Liver (tissue), 9 donors: ENCODE results near the gene AQP12A. TPM values are rescaled to one million over a fixed set of nuclear protein-coding genes. Genes with fewer than 3 reads are reported as not detected.

Source experiments
- DNase-seq: peaks from one replicate; pipeline ENCODE4 v3.0.0-alpha.2; 2017; ENCODE audit warnings: low spot score
- H3K27ac ChIP-seq, 2 donors: one replicate each; pipeline ENCODE4 v1.7.0; 2013; ENCODE audit warnings: inconsistent platforms in 2 of 2, low read length in 2 of 2, control low read depth in 1 of 2, low read depth in 1 of 2, mild to moderate bottlenecking in 1 of 2
- H3K27me3 ChIP-seq, 4 donors: one replicate each; pipeline versions ENCODE4 v1.6.1 to v1.7.0; 2013; ENCODE audit warnings: low read length in 3 of 4, inconsistent platforms in 1 of 4, mild to moderate bottlenecking in 1 of 4, moderate library complexity in 1 of 4; ENCODE audit not compliant: control insufficient read depth in 4 of 4, insufficient read depth in 4 of 4
- H3K36me3 ChIP-seq, 4 donors: one replicate each; pipeline versions ENCODE4 v1.6.1 to v1.7.0; 2013; ENCODE audit warnings: low read length in 3 of 4, mild to moderate bottlenecking in 3 of 4, low read depth in 1 of 4, moderate library complexity in 1 of 4; ENCODE audit not compliant: control insufficient read depth in 4 of 4, insufficient read depth in 3 of 4
- H3K4me1 ChIP-seq, 4 donors: one replicate each; pipeline versions ENCODE4 v1.6.1 to v1.7.0; 2013; ENCODE audit warnings: low read length in 3 of 4, mild to moderate bottlenecking in 3 of 4, moderate library complexity in 1 of 4; ENCODE audit not compliant: control insufficient read depth in 4 of 4, insufficient read depth in 4 of 4
- H3K4me3 ChIP-seq, 3 donors: one replicate each; pipeline versions ENCODE4 v1.6.1 to v1.7.0; 2013; ENCODE audit warnings: low read length in 3 of 3, control low read depth in 1 of 3, low read depth in 1 of 3, mild to moderate bottlenecking in 1 of 3
- H3K9ac ChIP-seq, 2 donors: one replicate each; pipeline ENCODE4 v1.7.0; 2013; ENCODE audit warnings: low read length in 2 of 2, mild to moderate bottlenecking in 2 of 2, moderate library complexity in 2 of 2, control low read depth in 1 of 2, low read depth in 1 of 2
- H3K9me3 ChIP-seq, 4 donors: one replicate each; pipeline versions ENCODE4 v1.6.1 to v1.7.0; 2013; ENCODE audit warnings: low read length in 3 of 4; ENCODE audit not compliant: control insufficient read depth in 4 of 4
- HNF4G ChIP-seq: IDR thresholded peaks from 2 replicates; pipeline ENCODE4 v1.6.1; 2016; ENCODE audit warnings: antibody characterized with exemption
- JUND ChIP-seq, 2 donors: IDR thresholded peaks; 2 replicates each; pipeline ENCODE4 v1.6.1; 2016; ENCODE audit warnings: antibody characterized with exemption in 2 of 2
- NR2F2 ChIP-seq: IDR thresholded peaks from 2 replicates; pipeline ENCODE4 v1.6.1; 2016; ENCODE audit warnings: antibody characterized with exemption
- RXRA ChIP-seq, 2 donors: IDR thresholded peaks; 2 replicates each; pipeline ENCODE4 v1.6.1; 2017 to 2018; ENCODE audit warnings: antibody characterized with exemption in 2 of 2, mild to moderate bottlenecking in 1 of 2
- SP1 ChIP-seq: IDR thresholded peaks from 2 replicates; pipeline ENCODE4 v1.6.1; 2018; ENCODE audit warnings: antibody characterized with exemption, mild to moderate bottlenecking
- WGBS: extraction: QIAGEN DNeasy Blood & Tissue Kit; methylation state at CpG from one replicate; pipeline ENCODE4 v1.1.7; 2013; 5-methylcytosine and 5-hydroxymethylcytosine counted together
- polyA plus RNA-seq, 2 donors: library from polyadenylated mRNA; stranded (reverse) in 1 of 2; unstranded in 1 of 2; fragments of 200-250 nt in 1 of 2; fragments of >200 nt in 1 of 2; fragmentation: Nextera tagmentation in 1 of 2; extraction: Ambion mirVana in 1 of 2; gene quantifications; one replicate each; pipeline versions ENCODE4 v1.2.1 to v1.2.3, GENCODE V29; 2013 to 2015
- total RNA-seq, 2 donors: library from RNA; depleted of rRNA; stranded (reverse); fragments of >200 nt; gene quantifications; one replicate each; pipeline ENCODE4 v1.2.3, GENCODE V29; 2014
- TF ChIP-seq, protein P1 (sequence below): IDR thresholded peaks from 2 replicates; pipeline ENCODE4 v1.6.1; 2016; ENCODE audit warnings: antibody characterized with exemption
- TF ChIP-seq, protein P2 (sequence below): fragments of 150-350 bp; IDR thresholded peaks from 2 replicates; pipeline ENCODE4 v1.5.1; 2017; ENCODE audit warnings: improper control_type of control experiment, low read depth, low read length; ENCODE audit not compliant: missing input control
- TF ChIP-seq, protein P3 (sequence below): IDR thresholded peaks from 2 replicates; pipeline ENCODE4 v1.6.1; 2016; ENCODE audit warnings: antibody characterized with exemption, mild to moderate bottlenecking
- donor health status: healthy.
- donor health status: healthy.
- donor health status: healthy.
- donor health status: healthy.
- donor health status: healthy.

The AQP12A gene
- total and polyA plus RNA-seq, 4 donors, result not detected

DNA sequence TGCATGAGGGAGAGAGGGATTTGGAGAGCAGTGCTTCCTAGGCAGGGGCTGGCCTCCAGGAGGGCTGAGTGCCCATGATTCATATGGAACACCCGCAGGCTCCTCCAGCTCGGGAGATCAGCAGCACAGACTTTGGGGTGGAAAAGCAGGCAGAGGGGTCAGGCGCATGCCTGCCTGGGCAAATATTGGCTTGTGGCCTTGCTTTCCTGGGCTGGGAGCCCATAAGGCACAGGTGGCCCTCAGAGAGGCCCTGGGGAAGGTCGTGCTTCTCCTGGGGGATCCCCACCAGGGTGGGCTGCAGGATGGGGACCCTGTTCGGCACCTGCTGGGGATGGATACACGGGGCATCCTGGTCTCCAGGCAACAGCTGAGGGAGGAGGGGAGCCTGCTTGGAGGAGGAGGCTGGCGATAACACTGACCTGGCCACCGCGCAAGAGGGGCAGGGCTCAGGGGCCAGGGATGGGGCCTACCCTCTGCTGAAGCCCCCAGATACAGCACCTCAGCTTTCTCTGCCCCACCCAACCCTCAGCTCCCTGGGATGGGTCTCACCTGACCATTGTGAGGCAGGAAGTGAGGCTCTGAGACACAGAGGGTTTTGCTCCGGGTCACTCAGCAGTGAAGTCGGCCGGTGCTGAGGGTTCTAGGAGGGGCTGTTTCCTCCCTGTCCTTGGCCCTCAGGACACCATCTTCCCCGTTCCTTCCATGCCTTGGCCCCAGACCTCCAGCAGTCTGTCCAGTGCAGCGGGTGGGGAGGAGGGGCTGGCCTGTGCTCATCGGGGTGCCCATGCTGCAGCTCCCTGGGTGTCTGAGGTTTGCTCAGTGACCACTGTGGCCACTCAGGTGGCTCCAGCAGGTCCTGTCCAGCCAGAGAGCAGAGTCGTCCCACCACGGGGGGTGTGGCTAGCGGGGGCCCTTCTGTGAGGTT lies 12.0 kb downstream of the AQP12A start (continued):
- TF ChIP-seq, protein P1, sequence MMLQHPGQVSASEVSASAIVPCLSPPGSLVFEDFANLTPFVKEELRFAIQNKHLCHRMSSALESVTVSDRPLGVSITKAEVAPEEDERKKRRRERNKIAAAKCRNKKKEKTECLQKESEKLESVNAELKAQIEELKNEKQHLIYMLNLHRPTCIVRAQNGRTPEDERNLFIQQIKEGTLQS, result no peak
- no peak for TF ChIP-seq JUND (IDR thresholded peaks at IDR 0.05)
- no peak for TF ChIP-seq NR2F2

DNA sequence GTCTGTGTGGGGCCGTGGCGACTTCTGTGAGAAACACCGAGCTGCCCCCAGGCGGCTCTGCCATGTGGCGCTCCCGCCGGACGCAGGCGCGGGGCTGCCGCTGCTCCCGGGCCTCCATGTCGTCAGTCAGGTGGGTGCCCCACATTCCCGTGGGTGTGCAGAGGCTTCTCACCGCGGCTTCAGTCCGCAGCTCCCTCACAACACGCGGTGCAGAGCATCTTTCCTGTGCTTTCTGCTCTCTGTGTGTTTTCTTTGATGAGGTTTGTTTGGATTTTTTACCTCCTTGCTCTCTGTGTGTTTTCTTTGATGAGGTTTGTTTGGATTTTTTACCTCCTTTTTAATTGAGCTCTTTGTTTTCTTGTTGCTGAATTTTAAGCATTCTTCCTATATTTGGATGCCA lies 13.0 kb downstream of the AQP12A start:
- Histone ChIP-seq H3K9me3 (no peaks in the 10 kb centered on the region), H3K4me3 (no peak overlapping the region), H3K4me1 (no peaks in the 10 kb centered on the region), H3K27ac (no peak overlapping the region), H3K9ac (no peak overlapping the region), H3K27me3 (peaks cover 0 to 3% (median 0%) of the 10 kb centered on the region in 4 donors), H3K36me3 (no peaks in the 10 kb centered on the region)
- TF ChIP-seq NR2F2 (no peak), HNF4G (no peak)
- DNase-seq, result no peak
- WGBS, result 68% methylated on average over 19 of the region's 19 CpGs

DNA sequence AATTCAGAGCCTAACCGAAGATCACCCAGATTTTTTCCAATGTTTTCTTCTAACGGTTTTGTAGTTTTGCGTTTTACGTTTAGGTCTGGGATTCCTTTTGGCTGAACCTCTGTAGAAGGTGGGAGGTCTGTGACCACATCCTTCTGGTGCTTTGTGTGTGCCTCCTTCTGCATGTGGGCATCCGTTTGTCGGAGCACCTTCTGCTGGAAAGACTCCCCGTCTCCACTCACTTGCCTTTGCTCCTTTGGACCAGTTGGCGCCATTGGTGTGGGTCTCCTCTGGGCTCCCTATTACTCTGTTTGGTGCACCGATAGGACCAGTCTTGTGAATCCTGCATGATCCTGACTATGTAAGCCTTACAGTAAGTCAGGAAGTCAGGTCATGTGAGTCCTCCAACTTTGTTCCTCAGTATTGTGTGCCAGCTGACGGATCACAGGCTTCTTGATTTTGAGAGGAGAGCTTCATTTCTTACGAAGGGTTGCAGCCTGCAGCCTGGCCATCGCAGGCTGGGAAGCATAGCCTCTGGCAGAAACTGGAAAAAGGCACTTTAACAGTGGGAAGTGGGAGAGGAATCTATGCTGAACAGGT lies 13.6 kb downstream of the AQP12A start:
- H3K27me3 ChIP-seq, result peaks cover 0 to 3% (median 0%) of the 10 kb centered on the region in 4 donors
- no peak overlapping the region for H3K4me3 ChIP-seq
- WGBS, result 76% methylated on average over 12 of the region's 12 CpGs
- DNase-seq, result no peak
- H3K9me3 ChIP-seq, result no peaks in the 10 kb centered on the region
- no peak overlapping the region for H3K9ac ChIP-seq
- no peaks in the 10 kb centered on the region for H3K4me1 ChIP-seq
- H3K36me3 ChIP-seq, result no peaks in the 10 kb centered on the region
- TF ChIP-seq, protein P1, result no peak
- TF ChIP-seq JUND (IDR thresholded peaks at IDR 0.05) (no peak), RXRA (IDR thresholded peaks at IDR 0.05) (no peak), SP1 (no peak)
- TF ChIP-seq, protein P2, sequence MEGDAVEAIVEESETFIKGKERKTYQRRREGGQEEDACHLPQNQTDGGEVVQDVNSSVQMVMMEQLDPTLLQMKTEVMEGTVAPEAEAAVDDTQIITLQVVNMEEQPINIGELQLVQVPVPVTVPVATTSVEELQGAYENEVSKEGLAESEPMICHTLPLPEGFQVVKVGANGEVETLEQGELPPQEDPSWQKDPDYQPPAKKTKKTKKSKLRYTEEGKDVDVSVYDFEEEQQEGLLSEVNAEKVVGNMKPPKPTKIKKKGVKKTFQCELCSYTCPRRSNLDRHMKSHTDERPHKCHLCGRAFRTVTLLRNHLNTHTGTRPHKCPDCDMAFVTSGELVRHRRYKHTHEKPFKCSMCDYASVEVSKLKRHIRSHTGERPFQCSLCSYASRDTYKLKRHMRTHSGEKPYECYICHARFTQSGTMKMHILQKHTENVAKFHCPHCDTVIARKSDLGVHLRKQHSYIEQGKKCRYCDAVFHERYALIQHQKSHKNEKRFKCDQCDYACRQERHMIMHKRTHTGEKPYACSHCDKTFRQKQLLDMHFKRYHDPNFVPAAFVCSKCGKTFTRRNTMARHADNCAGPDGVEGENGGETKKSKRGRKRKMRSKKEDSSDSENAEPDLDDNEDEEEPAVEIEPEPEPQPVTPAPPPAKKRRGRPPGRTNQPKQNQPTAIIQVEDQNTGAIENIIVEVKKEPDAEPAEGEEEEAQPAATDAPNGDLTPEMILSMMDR, result no peak
- TF ChIP-seq, protein P3, sequence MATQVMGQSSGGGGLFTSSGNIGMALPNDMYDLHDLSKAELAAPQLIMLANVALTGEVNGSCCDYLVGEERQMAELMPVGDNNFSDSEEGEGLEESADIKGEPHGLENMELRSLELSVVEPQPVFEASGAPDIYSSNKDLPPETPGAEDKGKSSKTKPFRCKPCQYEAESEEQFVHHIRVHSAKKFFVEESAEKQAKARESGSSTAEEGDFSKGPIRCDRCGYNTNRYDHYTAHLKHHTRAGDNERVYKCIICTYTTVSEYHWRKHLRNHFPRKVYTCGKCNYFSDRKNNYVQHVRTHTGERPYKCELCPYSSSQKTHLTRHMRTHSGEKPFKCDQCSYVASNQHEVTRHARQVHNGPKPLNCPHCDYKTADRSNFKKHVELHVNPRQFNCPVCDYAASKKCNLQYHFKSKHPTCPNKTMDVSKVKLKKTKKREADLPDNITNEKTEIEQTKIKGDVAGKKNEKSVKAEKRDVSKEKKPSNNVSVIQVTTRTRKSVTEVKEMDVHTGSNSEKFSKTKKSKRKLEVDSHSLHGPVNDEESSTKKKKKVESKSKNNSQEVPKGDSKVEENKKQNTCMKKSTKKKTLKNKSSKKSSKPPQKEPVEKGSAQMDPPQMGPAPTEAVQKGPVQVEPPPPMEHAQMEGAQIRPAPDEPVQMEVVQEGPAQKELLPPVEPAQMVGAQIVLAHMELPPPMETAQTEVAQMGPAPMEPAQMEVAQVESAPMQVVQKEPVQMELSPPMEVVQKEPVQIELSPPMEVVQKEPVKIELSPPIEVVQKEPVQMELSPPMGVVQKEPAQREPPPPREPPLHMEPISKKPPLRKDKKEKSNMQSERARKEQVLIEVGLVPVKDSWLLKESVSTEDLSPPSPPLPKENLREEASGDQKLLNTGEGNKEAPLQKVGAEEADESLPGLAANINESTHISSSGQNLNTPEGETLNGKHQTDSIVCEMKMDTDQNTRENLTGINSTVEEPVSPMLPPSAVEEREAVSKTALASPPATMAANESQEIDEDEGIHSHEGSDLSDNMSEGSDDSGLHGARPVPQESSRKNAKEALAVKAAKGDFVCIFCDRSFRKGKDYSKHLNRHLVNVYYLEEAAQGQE, result no peak
- H3K27ac ChIP-seq, result no peak overlapping the region
